ENCODE data around the gene ZNF365.
"Not testable (repeated sequence)": the region's sequence is repeated elsewhere in the genome, so short reads cannot be mapped to it uniquely, and the experiment has no call there.

ZNF365 gene
- total RNA-seq: 0.39 to 5.8 (median 1.7) reads per million in 3 experiments

- peak; percentile 48 for DNase-seq
Observed at GRCh38 chr10:62373995-62374861, at the start of gene ZNF365. Gene ZNF365, plus strand, starts transcription at chr10:62374369. Its CDS starts 1,825 bp downstream, at chr10:62376194.

- DNase-seq: no peak
Observed at GRCh38 chr10:62326176-62326575, 48.0 kb upstream of the ZNF365 start.

- DNase-seq: no peak
Observed at GRCh38 chr10:62327885-62328284, 46.3 kb upstream of the ZNF365 start.

- DNase-seq: no peak
Observed at GRCh38 chr10:62330213-62330612, 44.0 kb upstream of the ZNF365 start.

- DNase-seq: no peak
Observed at GRCh38 chr10:62332406-62332805, 41.8 kb upstream of the ZNF365 start.

- no peak for DNase-seq
Observed at GRCh38 chr10:62333135-62333889, 40.9 kb upstream of the ZNF365 start.

GRCh38 chr10:62333988-62334682, 40.0 kb upstream of the ZNF365 start:
- DNase-seq: no peak

- DNase-seq: no peak
Observed at GRCh38 chr10:62335326-62335725, 38.8 kb upstream of the ZNF365 start.

- no peak for DNase-seq
Observed at GRCh38 chr10:62336404-62336803, 37.8 kb upstream of the ZNF365 start.

- no peak for DNase-seq
Observed at GRCh38 chr10:62341419-62341818, 32.8 kb upstream of the ZNF365 start.

- DNase-seq: no peak
Observed at GRCh38 chr10:62343000-62343399, 31.2 kb upstream of the ZNF365 start.

GRCh38 chr10:62348029-62348428, 26.1 kb upstream of the ZNF365 start:
- DNase-seq: no peak

- no peak for DNase-seq
Observed at GRCh38 chr10:62352356-62352970, 21.7 kb upstream of the ZNF365 start.

- no peak for DNase-seq
Observed at GRCh38 chr10:62354916-62355315, 19.3 kb upstream of the ZNF365 start.

- DNase-seq: no peak
Observed at GRCh38 chr10:62356447-62356846, 17.7 kb upstream of the ZNF365 start.

- not testable (repeated sequence) for DNase-seq
Observed at GRCh38 chr10:62358151-62358550, 16.0 kb upstream of the ZNF365 start.

GRCh38 chr10:62373639-62373994, 552 bp upstream of the ZNF365 start:
- no peak for DNase-seq

GRCh38 chr10:62374862-62375710, 917 bp downstream of the ZNF365 start:
- no peak for DNase-seq

GRCh38 chr10:62376071-62377025, 2.2 kb downstream of the ZNF365 start:
- no peak for DNase-seq

- DNase-seq: no peak
Observed at GRCh38 chr10:62377026-62377415, 2.9 kb downstream of the ZNF365 start.

GRCh38 chr10:62377966-62378365, 3.8 kb downstream of the ZNF365 start:
- DNase-seq: no peak

Data from central memory CD4-positive, alpha-beta T cell (primary cell).